Measurements from ENCODE around the gene PINLYP. TPM values are rescaled to one million over a fixed set of nuclear protein-coding genes. Genes with fewer than 3 reads are reported as not detected.
"Not testable (repeated sequence)": the region's sequence is repeated elsewhere in the genome, so short reads cannot be mapped to it uniquely, and the experiment has no call there.

PINLYP gene
- total RNA-seq, 3 donors from 2014 or later = 0.61 to 7.4 (median 2.0) TPM

DNA sequence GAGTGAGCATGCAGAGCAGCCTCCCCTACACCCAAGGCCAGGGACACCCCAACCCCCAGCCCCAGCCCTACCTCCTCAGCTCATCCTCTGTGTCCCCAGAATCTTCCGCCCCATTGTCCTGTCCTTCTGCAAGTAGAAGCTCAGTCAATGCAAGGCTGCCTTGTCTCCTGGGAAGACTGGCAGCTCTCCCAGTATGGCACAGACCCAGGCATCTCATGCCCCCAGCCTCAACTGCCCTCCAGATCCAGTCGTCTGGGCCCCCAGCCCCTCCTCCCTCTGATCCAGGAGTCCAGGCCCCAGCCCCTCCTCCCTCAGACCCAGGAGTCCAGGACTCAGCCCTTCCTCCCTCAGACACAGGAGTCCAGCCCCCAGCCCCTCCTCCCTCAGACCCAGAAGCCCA is 29.6 kb upstream of the PINLYP start:
- no peaks in the 10 kb centered on the region for H3K36me3 ChIP-seq (ENCODE audit: low read depth)

GRCh38 chr19:43546581-43546980 is 29.0 kb upstream of the PINLYP start:
- H3K4me3 ChIP-seq = no peak overlapping the region
- TF ChIP-seq CTCF (IDR thresholded peaks at IDR 0.05) = no peak
- H3K36me3 ChIP-seq (ENCODE audit: low read depth) = no peaks in the 10 kb centered on the region
- intact Hi-C loops (cut with DNase I, micrococcal nuclease) = no loop called here
- no peaks in the 10 kb centered on the region for H3K4me1 ChIP-seq (ENCODE audit: low read depth)
- no peaks in the 10 kb centered on the region for H3K9me3 ChIP-seq
- DNase-seq (no peak), ATAC-seq (no peak)

More for the DNA sequence above, 29.6 kb upstream of the PINLYP start:
- DNase-seq (no peak), ATAC-seq (no peak)
- intact Hi-C loops (cut with DNase I, micrococcal nuclease) = no loop called here
- TF ChIP-seq CTCF (IDR thresholded peaks at IDR 0.05) = no peak
- H3K4me1 ChIP-seq (ENCODE audit: low read depth) = no peaks in the 10 kb centered on the region
- no peaks in the 10 kb centered on the region for H3K9me3 ChIP-seq
- H3K4me3 ChIP-seq = no peak overlapping the region

- H3K9me3 ChIP-seq; H3K36me3 ChIP-seq (ENCODE audit: low read depth); DNase-seq; ATAC-seq; H3K4me1 ChIP-seq (ENCODE audit: low read depth); H3K4me3 ChIP-seq; intact Hi-C loops (cut with DNase I, micrococcal nuclease): not testable (repeated sequence)
Measured at GRCh38 chr19:43547926-43548325, 27.7 kb upstream of the PINLYP start.

DNA sequence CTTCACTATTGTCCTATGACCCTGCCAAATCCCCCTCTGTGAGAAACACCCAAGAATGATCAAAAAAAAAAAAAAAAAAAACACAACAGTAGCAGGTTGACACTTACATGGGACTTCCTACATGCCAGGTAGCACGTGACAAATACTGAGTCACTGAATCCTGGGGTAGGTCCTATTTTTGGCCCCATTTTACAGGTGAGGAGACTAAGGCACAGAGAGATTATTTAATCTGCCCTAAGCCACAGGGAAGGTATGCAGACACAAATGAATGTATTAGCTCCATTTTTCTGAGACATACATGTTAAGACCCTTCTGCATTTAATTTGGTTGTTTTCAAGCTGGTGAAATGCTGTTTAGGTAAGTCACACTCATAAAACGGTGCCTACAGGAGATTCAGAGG is 26.9 kb upstream of the PINLYP start:
- no peak for ATAC-seq
- Histone ChIP-seq H3K36me3 (ENCODE audit: low read depth) (no peaks in the 10 kb centered on the region), H3K4me1 (ENCODE audit: low read depth) (no peaks in the 10 kb centered on the region), H3K4me3 (no peak overlapping the region), H3K9me3 (no peaks in the 10 kb centered on the region)
- no peak for TF ChIP-seq CTCF (IDR thresholded peaks at IDR 0.05)
- no peak for DNase-seq
- intact Hi-C loops (cut with DNase I, micrococcal nuclease) = no loop called here

GRCh38 chr19:43551399-43552197 is 24.0 kb upstream of the PINLYP start:
- Histone ChIP-seq H3K9me3 (no peaks in the 10 kb centered on the region), H3K4me1 (ENCODE audit: low read depth) (no peaks in the 10 kb centered on the region), H3K4me3 (no peak overlapping the region), H3K36me3 (ENCODE audit: low read depth) (no peaks in the 10 kb centered on the region)
- no peak for DNase-seq
- intact Hi-C loops (cut with DNase I, micrococcal nuclease) = loop anchor here in 1 of 2 donors (10.0 kb wide), 1 partner anchor 83 kb away; the partner anchor contains the start of gene CADM4
- no peak for TF ChIP-seq CTCF (IDR thresholded peaks at IDR 0.05)
- ATAC-seq = no peak

- DNase-seq (no peak), ATAC-seq (no peak)
- intact Hi-C loops (cut with DNase I, micrococcal nuclease) = loop anchor here in 1 of 2 donors (10.0 kb wide), 1 partner anchor 83 kb away; the partner anchor contains the start of gene CADM4
- TF ChIP-seq CTCF (IDR thresholded peaks at IDR 0.05) = no peak
- Histone ChIP-seq H3K9me3 (no peaks in the 10 kb centered on the region), H3K4me1 (ENCODE audit: low read depth) (no peaks in the 10 kb centered on the region), H3K36me3 (ENCODE audit: low read depth) (no peaks in the 10 kb centered on the region), H3K4me3 (no peak overlapping the region)
Measured at GRCh38 chr19:43552198-43552450, 23.5 kb upstream of the PINLYP start.

All from mucosa of descending colon (tissue), 3 donors.